IMR-90 (cell line): Measurements from ENCODE around the gene OR10H3. TPM values are rescaled to one million over a fixed set of nuclear protein-coding genes. Genes with fewer than 3 reads are reported as not detected.

Experiments used
- ATAC-seq: fragments of 200-7000 bp; cut with Tn5 transposase; 2 replicates; pipeline ENCODE4 v1.9.1; 2020; ENCODE audit warnings: low read depth, mild to moderate bottlenecking, moderate library complexity
- BruUV-seq: library from RNA; stranded (reverse); fragments of 400-500 nt; replicated peaks from 2 replicates; lab custom pipeline; 2021; lab: Mats Ljungman, UMichigan
- CTCF ChIA-PET: fragments of 300-600 bp; formaldehyde crosslinking; extraction: SDS; loops from one replicate; lab custom pipeline; 2021; ENCODE audit warnings: antibody characterized with exemption; lab: Yijun Ruan, JAX
- POLR2A ChIA-PET: fragments of 300-600 bp; sonication (Branson Sonifier 250); formaldehyde crosslinking; loops from one replicate; lab custom pipeline; 2022; ENCODE audit warnings: antibody characterized with exemption; ENCODE audit not compliant: unreplicated experiment; lab: Charles Lee
- DNase-seq: peaks from one replicate; pipeline ENCODE4 v3.0.0; 2013
- H2AFZ ChIP-seq: replicated peaks from 2 replicates; pipeline ENCODE3; 2013; ENCODE audit warnings: low read length, mild to moderate bottlenecking; ENCODE audit not compliant: poor library complexity
- H2AK5ac ChIP-seq: 2 replicates; pipeline ENCODE4 v1.6.1; 2013; ENCODE audit warnings: low read depth, low read length, inconsistent platforms
- H2AK9ac ChIP-seq: replicated peaks from 2 replicates; pipeline ENCODE3; 2013; ENCODE audit warnings: mild to moderate bottlenecking, low read depth, low read length, moderate library complexity; ENCODE audit not compliant: poor library complexity
- H2BK120ac ChIP-seq: 2 replicates; pipeline ENCODE4 v1.6.1; 2013; ENCODE audit warnings: low read depth, low read length, inconsistent platforms
- H2BK15ac ChIP-seq: 3 replicates; pipeline ENCODE4 v1.6.1; 2013; ENCODE audit warnings: low read depth, low read length, inconsistent platforms
- H2BK20ac ChIP-seq: 2 replicates; pipeline ENCODE4 v1.6.1; 2013; ENCODE audit warnings: low read depth, mild to moderate bottlenecking, inconsistent platforms, low read length, moderate library complexity
- H2BK5ac ChIP-seq: 2 replicates; pipeline ENCODE4 v1.6.1; 2013; ENCODE audit warnings: mild to moderate bottlenecking, low read depth, low read length, inconsistent platforms; ENCODE audit not compliant: poor library complexity, severe bottlenecking
- H3K14ac ChIP-seq: replicated peaks from 2 replicates; pipeline ENCODE4 v1.6.1; 2013; ENCODE audit warnings: low read depth, low read length, inconsistent platforms
- H3K18ac ChIP-seq: 2 replicates; pipeline ENCODE4 v1.6.1; 2013; ENCODE audit warnings: low read depth, low read length, control low read depth
- H3K23ac ChIP-seq: 2 replicates; pipeline ENCODE4 v1.6.1; 2013; ENCODE audit warnings: low read depth, low read length, inconsistent platforms
- H3K27ac ChIP-seq: 2 replicates; pipeline ENCODE4 v1.5.1; 2013; ENCODE audit warnings: mild to moderate bottlenecking, control low read depth, low read length; ENCODE audit not compliant: insufficient read depth
- H3K27me3 ChIP-seq: 2 replicates; pipeline ENCODE4 v1.6.1; 2013; ENCODE audit warnings: low read length; ENCODE audit not compliant: control insufficient read depth, insufficient read depth
- H3K36me3 ChIP-seq: 2 replicates; pipeline ENCODE4 v1.6.1; 2013; ENCODE audit warnings: low read length, mixed read lengths; ENCODE audit not compliant: control insufficient read depth, insufficient read depth
- H3K4ac ChIP-seq: 2 replicates; pipeline ENCODE4 v1.6.1; 2013; ENCODE audit warnings: low read depth, low read length, inconsistent platforms
- H3K4me1 ChIP-seq: 2 replicates; pipeline ENCODE4 v1.6.1; 2013; ENCODE audit warnings: low read length, mixed read lengths; ENCODE audit not compliant: control insufficient read depth, insufficient read depth
- H3K4me2 ChIP-seq: 2 replicates; pipeline ENCODE4 v1.6.1; 2013; ENCODE audit warnings: low read depth, mild to moderate bottlenecking, control low read depth, low read length, moderate library complexity
- H3K4me3 ChIP-seq: 2 replicates; pipeline ENCODE4 v1.5.1; 2013; ENCODE audit warnings: low read depth, mild to moderate bottlenecking, control low read depth, low read length, moderate library complexity; ENCODE audit not compliant: insufficient read depth
- H3K56ac ChIP-seq: 2 replicates; pipeline ENCODE4 v1.6.1; 2013; ENCODE audit warnings: low read length, inconsistent platforms; ENCODE audit not compliant: insufficient read depth; ENCODE audit errors: extremely low read depth
- H3K79me1 ChIP-seq, 2 experiments: 2 replicates each; pipeline ENCODE4 v1.6.1; 2013; ENCODE audit warnings: low read length in 2 of 2, inconsistent platforms in 1 of 2, low read depth in 1 of 2
- H3K9ac ChIP-seq: 2 replicates; pipeline ENCODE4 v1.6.1; 2013; ENCODE audit warnings: low read depth, low read length, control low read depth
- H3K9me1 ChIP-seq: 2 replicates; pipeline ENCODE4 v1.6.1; 2013; ENCODE audit warnings: low read length, inconsistent platforms; ENCODE audit not compliant: insufficient read depth
- H3K9me3 ChIP-seq: 2 replicates; pipeline ENCODE4 v1.6.1; 2013; ENCODE audit warnings: low read length; ENCODE audit not compliant: control insufficient read depth, insufficient read depth
- H4K20me1 ChIP-seq: 2 replicates; pipeline ENCODE4 v1.6.1; 2013; ENCODE audit warnings: low read length, inconsistent platforms; ENCODE audit not compliant: insufficient read depth
- H4K5ac ChIP-seq: 2 replicates; pipeline ENCODE4 v1.6.1; 2013; ENCODE audit warnings: mild to moderate bottlenecking, low read depth, low read length, control low read depth
- H4K8ac ChIP-seq, 2 experiments: 2 replicates each; pipeline ENCODE4 v1.6.1; 2013; ENCODE audit warnings: low read depth in 2 of 2, low read length in 2 of 2, control low read depth in 1 of 2, inconsistent platforms in 1 of 2
- H4K91ac ChIP-seq: 2 replicates; pipeline ENCODE4 v1.6.1; 2013; ENCODE audit warnings: low read depth, low read length, inconsistent platforms; ENCODE audit not compliant: insufficient read depth
- CEBPB ChIP-seq: IDR thresholded peaks from 2 replicates; pipeline ENCODE4 v1.6.1; 2012; ENCODE audit warnings: low read depth, low read length, improper control_type of control experiment
- MAZ ChIP-seq: IDR thresholded peaks from 2 replicates; pipeline ENCODE4 v1.6.1; 2012; ENCODE audit warnings: low read depth, mild to moderate bottlenecking, low read length, improper control_type of control experiment, moderate library complexity, borderline replicate concordance
- MXI1 ChIP-seq: IDR thresholded peaks from 2 replicates; pipeline ENCODE4 v1.6.1; 2012; ENCODE audit warnings: low read depth, mild to moderate bottlenecking, low read length, moderate library complexity, borderline replicate concordance
- POLR2A ChIP-seq: IDR thresholded peaks from 2 replicates; pipeline ENCODE4 v1.6.1; 2012; ENCODE audit warnings: mild to moderate bottlenecking, low read depth, low read length
- RCOR1 ChIP-seq: IDR thresholded peaks from 2 replicates; pipeline ENCODE4 v1.6.1; 2012; ENCODE audit warnings: mild to moderate bottlenecking, low read length, improper control_type of control experiment; ENCODE audit not compliant: insufficient replicate concordance
- RFX5 ChIP-seq: IDR thresholded peaks from 2 replicates; pipeline ENCODE4 v1.8.0; 2012; ENCODE audit warnings: low read depth, mild to moderate bottlenecking, low read length, moderate library complexity
- SMC3 ChIP-seq: fragments of 150-350 bp; IDR thresholded peaks from 2 replicates; pipeline ENCODE4 v1.6.1; 2016; ENCODE audit warnings: low read depth, mild to moderate bottlenecking, antibody characterized with exemption, low read length, moderate library complexity
- WGBS, 2 experiments: methylation state at CpG; one replicate each; pipeline versions ENCODE4 v1.1.5 to v1.1.7; 2013; ENCODE audit warnings: missing lambda C conversion rate in 2 of 2; ENCODE audit not compliant: insufficient read length in 1 of 2; ENCODE audit errors: extremely low coverage in 2 of 2; 5-methylcytosine and 5-hydroxymethylcytosine counted together
- dilution Hi-C: fragments of 300-500 bp; cut with HindIII; formaldehyde crosslinking; loops from one replicate; pipeline ENCODE4 v1.14.3; 2018; ENCODE audit warnings: low sequenced_read_pairs; ENCODE audit not compliant: unreplicated experiment
- in situ Hi-C: fragments of 300-500 bp; cut with MboI; formaldehyde crosslinking; loops from 3 replicates; pipeline ENCODE4 v1.14.3; 2019; ENCODE audit warnings: low sequenced_read_pairs, inconsistent platforms, mixed read lengths
- intact Hi-C: fragments of 100-400 bp; cut with micrococcal nuclease; formaldehyde crosslinking; loops from 2 replicates; pipeline ENCODE4 v1.10.0; 2022
- polyA plus RNA-seq, 3 experiments: library from polyadenylated mRNA; depleted of rRNA; stranded (reverse); fragments of >200 nt; gene quantifications; 2 replicates each; pipeline ENCODE4 v1.2.3, GENCODE V29; 2012; ENCODE audit warnings: low replicate concordance in 1 of 3
- total RNA-seq: library from RNA; depleted of rRNA; stranded (reverse); fragments of >200 nt; gene quantifications from 2 replicates; pipeline ENCODE4 v1.2.3, GENCODE V29; 2012; rRNA removed
- TF ChIP-seq, protein P1 (sequence below): fragments of 150-350 bp; IDR thresholded peaks from 2 replicates; pipeline ENCODE4 v1.6.1; 2017; ENCODE audit warnings: mild to moderate bottlenecking, antibody characterized with exemption, low read length, low read depth

OR10H3 gene
- total and polyA plus RNA-seq, 2 of the 4 experiments (the other 2 are of a cell fraction) = not detected

DNA sequence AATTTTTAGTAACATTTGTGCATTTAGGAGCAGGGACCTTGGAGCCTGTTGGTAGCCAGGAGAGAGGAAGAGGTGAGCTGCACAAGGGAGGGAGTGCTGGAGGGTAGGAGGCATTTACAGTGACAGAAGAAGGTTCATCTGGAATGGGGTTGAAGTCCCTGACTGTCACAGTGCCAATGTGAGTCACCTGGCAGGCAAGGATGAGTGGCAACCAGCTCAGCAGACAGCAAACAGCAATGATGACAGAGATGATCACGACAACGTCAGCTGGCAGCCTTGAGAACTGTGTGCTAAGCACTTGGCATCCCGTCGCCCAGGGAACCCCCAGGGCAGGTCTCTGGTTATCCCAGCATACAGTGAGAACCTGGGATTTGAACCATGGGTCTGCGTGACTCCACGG is 52.3 kb downstream of the OR10H3 start:
- Histone ChIP-seq H3K9me3 (peaks cover 27% of the 10 kb centered on the region), H4K5ac (no peak overlapping the region), H2BK15ac (no peak overlapping the region), H3K9ac (no peak overlapping the region), H2BK120ac (no peak overlapping the region), H3K4me1 (no peaks in the 10 kb centered on the region), H3K18ac (no peak overlapping the region), H3K9me1 (no peaks in the 10 kb centered on the region), H3K4ac (no peak overlapping the region), H3K23ac (no peak overlapping the region), H3K27ac (no peak overlapping the region), H3K4me2 (no peak overlapping the region), H3K56ac (no peak overlapping the region), H2BK5ac (no peak overlapping the region), H4K8ac (no peak overlapping the region), H2AFZ (no peak overlapping the region), H3K79me1 (no peaks in the 10 kb centered on the region), H4K20me1 (no peaks in the 10 kb centered on the region), H3K14ac (no peak overlapping the region), H3K4me3 (no peak overlapping the region), H4K91ac (no peak overlapping the region), H3K27me3 (no peaks in the 10 kb centered on the region), H2AK5ac (no peak overlapping the region), H2BK20ac (no peak overlapping the region), H2AK9ac (no peak overlapping the region), H3K36me3 (no peaks in the 10 kb centered on the region)
- in situ Hi-C loops (no loop called here), intact Hi-C loops (no loop called here), dilution Hi-C loops (no loop called here)
- TF ChIP-seq SMC3 (no peak), MXI1 (no peak), POLR2A (no peak), MAZ (no peak), CEBPB (no peak), RFX5 (no peak), RCOR1 (no peak)
- TF ChIP-seq, protein P1, sequence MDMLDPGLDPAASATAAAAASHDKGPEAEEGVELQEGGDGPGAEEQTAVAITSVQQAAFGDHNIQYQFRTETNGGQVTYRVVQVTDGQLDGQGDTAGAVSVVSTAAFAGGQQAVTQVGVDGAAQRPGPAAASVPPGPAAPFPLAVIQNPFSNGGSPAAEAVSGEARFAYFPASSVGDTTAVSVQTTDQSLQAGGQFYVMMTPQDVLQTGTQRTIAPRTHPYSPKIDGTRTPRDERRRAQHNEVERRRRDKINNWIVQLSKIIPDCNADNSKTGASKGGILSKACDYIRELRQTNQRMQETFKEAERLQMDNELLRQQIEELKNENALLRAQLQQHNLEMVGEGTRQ = no peak
- CTCF ChIA-PET = no interaction called here
- no TSS peak for BruUV-seq
- DNase-seq (no peak), ATAC-seq (no peak)
- POLR2A ChIA-PET = no interaction called here
- 64% methylated on average over 4 of the region's 6 CpGs; no CpG with 5 or more reads in 1 of the 2 experiments for WGBS, 2 experiments

Other genes starting within 250 kb of the OR10H3 start
- not detected in 2 replicates for gene CYP4F22, start 229.5 kb upstream of the OR10H3 start, total RNA-seq
- gene CYP4F22, start 229.5 kb upstream of the OR10H3 start, polyA plus RNA-seq (2012; rRNA removed) = not detected in 2 replicates
- not detected in 2 replicates for gene CYP4F8, start 122.8 kb upstream of the OR10H3 start, total RNA-seq
- gene CYP4F8, start 122.8 kb upstream of the OR10H3 start, polyA plus RNA-seq (2012; rRNA removed) = not detected in 2 replicates
- not detected in 2 replicates for gene CYP4F3, start 97.1 kb upstream of the OR10H3 start, total RNA-seq
- not detected in 2 replicates for gene CYP4F3, start 97.1 kb upstream of the OR10H3 start, polyA plus RNA-seq (2012; rRNA removed)
- gene CYP4F12, start 64.9 kb upstream of the OR10H3 start, total RNA-seq = not detected in 2 replicates
- not detected in 2 replicates for gene CYP4F12, start 64.9 kb upstream of the OR10H3 start, polyA plus RNA-seq (2012; rRNA removed)
- gene OR10H2, start 10.0 kb upstream of the OR10H3 start, total RNA-seq = not detected in 2 replicates
- not detected in 2 replicates for gene OR10H2, start 10.0 kb upstream of the OR10H3 start, polyA plus RNA-seq (2012; rRNA removed)
- gene OR10H5, start 49.7 kb downstream of the OR10H3 start, total RNA-seq = not detected in 2 replicates
- gene OR10H5, start 49.7 kb downstream of the OR10H3 start, polyA plus RNA-seq (2012; rRNA removed) = not detected in 2 replicates
- not detected in 2 replicates for gene OR10H1, start 77.7 kb downstream of the OR10H3 start, total RNA-seq
- not detected in 2 replicates for gene OR10H1, start 77.7 kb downstream of the OR10H3 start, polyA plus RNA-seq (2012; rRNA removed)
- not detected in 2 replicates for gene CYP4F2, start 160.1 kb downstream of the OR10H3 start, total RNA-seq
- gene CYP4F2, start 160.1 kb downstream of the OR10H3 start, polyA plus RNA-seq (2012; rRNA removed) = not detected in 2 replicates
- gene CYP4F11, start 196.5 kb downstream of the OR10H3 start, total RNA-seq = not detected in 2 replicates
- gene CYP4F11, start 196.5 kb downstream of the OR10H3 start, polyA plus RNA-seq (2012; rRNA removed) = not detected in 2 replicates
- gene OR10H4, start 211.0 kb downstream of the OR10H3 start, total RNA-seq = not detected in 2 replicates
- not detected in 2 replicates for gene OR10H4, start 211.0 kb downstream of the OR10H3 start, polyA plus RNA-seq (2012; rRNA removed)